KBM-7 (cell line): Measurements from ENCODE around the gene PKNOX2.

ENCODE experiments used
- DNase-seq: peaks from one replicate; pipeline ENCODE4 v3.0.0-alpha.2; 2015
- in situ Hi-C: fragments of 300-500 bp; cut with MboI; formaldehyde crosslinking; loops from 2 replicates; pipeline ENCODE4 v1.14.3; 2020; ENCODE audit warnings: low sequenced_read_pairs, low pct_unique_long_range_greater_than_20kb, mixed read lengths

PKNOX2 gene

DNA sequence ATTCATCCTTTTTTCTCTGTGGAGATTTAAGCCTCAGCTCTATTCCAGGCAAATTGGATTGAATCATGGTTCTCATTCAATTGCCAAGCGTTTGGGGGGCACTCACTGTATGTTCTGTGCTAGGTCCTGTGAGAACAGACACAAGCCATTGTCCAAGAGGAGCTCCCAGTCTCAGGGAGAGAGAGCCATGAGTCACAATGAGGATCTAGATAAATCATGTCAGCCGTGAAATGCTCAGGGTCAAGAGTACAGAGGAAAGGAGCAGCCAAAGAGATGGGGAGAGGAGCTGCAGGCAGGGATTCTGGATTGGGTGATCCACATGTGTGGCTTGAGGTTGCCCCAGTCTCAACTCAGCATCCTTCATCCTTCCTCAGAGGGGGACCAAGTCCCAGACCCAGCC lies 237.9 kb downstream of the PKNOX2 start:
- DNase-seq, result no peak
- in situ Hi-C loops, result no loop called here

DNA sequence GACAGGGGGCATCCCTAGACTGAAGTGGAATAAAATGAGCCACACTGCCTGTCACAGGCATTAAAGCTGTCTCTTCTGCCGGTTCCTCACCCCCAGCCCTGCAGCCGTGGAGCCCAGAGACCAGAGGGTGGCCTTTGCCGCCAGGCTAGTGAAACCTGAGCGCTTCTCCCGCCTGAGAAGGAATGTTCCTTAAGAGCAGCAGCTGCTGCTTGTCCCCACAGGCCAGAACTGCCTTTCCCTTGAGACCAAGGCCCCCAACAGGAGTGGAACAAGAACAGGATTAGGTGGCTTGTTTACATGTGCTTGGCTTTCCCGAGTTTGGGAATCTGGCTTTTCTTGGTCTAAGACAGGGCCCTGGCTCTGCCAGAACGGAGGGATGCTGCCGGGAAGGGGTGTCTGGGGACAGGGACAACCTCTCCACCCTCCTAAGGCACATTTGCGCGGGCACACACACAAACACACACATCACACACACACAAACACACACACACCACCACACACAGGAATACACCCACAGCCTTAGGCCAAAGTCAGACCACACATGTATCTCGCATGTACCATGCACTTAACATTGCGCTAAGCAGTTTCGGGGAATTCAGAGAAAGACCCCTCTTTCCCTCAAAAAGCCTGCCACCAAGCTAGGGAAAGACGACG lies 239.7 kb downstream of the PKNOX2 start:
- in situ Hi-C loops, result no loop called here
- no peak for DNase-seq

DNA sequence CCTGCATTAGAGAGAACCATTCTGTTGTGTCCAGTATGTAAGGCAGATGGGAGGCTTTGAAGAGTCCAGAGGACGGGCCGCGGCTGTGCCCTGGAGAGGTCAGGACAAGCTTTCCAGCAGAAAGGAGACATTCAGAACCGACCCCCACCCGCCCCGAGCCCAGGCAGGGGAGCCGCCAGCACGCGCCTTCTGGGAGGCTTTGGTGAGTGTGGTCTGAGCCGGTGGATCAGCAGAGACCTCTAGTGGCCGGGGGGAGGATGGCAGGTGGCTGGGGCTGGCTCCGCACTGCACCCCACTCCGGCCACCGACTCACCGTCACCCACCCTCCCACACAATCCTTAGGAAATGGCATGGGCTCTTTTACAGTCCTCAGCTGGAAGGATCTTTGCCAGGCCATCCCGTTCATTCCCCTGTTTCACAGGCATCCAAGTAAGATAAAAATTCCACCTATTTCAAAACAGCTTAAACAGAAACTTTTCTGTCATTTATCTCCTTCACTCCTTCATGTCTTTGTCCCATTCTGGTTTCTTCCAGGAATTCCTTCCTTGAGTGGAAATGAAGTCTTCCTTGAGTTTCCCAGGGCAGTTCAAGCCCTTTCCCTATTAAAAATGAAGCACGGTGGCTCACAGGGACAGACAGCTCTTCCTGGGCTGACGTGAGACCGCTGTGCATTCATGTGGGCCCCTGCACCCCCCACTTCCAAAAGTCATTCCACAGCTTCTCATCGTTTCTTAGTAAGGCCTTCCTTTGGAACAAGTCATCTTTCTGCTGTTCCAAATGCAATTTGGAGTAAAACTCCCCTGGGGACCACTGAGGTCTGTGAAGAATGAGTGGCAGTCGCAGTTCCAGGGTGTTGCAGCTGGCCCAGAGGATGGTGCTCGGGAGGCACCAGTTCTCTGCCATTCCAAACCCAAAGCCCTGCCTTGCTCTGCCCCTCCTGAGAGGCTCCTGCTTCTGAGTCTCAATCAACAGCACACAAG lies 240.6 kb downstream of the PKNOX2 start:
- in situ Hi-C loops, result no loop called here
- peak; percentile 70 for DNase-seq

DNA sequence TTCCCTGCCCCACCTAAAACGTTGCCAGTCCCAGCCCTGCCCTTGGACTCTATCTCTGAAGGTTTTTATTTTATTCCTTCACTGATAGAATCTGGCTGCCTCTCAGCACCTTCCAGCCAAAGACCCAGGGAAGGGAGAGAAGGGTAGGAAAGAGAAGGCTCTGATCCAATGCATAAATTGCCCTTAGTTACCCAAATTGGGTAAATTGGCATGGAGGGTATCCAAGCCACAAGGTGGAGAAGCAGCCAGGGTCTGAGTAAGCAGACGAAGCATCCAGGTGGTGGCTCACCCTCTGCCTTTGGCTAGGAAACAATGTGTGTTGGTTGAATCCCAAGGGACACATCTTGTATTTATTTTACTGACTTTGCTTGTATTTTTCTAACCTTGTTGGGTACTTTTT lies 242.5 kb downstream of the PKNOX2 start:
- in situ Hi-C loops, result no loop called here
- DNase-seq, result no peak

DNA sequence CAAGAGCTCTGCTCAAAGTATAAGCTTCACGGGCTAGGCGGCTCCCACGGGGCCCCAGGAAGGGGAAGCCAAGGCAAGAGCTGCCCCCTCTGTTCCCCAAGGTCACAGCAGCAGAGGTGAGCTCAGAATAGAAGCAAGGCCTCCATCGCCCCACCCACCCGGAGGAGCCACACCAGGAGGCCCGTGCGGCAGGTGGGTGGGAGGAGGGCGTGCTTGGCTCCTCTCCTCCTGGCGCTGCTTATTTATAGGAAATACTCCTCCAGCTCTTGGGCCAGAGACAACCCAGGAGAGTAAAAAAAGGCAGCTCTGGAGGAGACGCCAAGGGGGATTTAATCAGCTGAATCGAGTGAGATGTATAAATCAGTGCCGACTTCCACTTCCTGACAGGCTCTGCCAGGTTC lies 243.8 kb downstream of the PKNOX2 start:
- DNase-seq, result no peak
- in situ Hi-C loops, result no loop called here

DNA sequence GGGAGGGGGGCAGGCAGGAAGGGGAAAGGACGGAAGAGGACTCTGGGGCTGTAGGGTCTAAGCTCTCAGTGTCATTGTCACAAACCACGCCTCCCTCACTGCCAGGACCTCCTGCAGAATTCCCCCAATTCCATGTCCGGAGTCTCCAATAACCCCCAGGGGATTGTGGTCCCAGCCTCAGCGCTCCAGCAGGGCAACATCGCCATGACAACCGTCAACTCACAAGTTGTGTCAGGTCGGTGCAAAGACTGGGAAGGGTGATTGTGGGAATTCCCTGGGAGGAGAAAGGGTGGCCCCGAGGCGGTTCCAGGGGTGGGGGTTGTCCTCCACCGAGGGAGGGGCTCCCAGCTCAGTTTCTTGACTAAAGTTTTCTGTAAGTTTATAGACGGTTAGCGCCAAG lies 245.5 kb downstream of the PKNOX2 start:
- no peak for DNase-seq
- in situ Hi-C loops, result no loop called here

DNA sequence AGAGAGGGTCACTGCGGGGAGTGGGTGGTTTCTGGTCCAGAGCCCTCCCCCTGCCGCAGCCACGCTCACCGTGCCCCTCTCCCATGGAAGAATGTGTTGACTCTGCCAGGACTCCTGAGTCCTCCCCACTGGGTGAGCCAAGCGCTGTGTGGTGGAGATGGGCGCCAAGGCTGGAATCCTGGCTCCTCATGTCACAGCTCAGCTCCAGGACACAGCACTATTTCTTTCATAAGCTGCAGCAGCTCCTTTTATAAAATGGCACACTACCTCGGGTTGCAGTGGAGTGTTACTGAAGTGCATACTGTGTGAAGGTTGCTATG lies 247.6 kb downstream of the PKNOX2 start:
- no peak for DNase-seq
- in situ Hi-C loops, result no loop called here

DNA sequence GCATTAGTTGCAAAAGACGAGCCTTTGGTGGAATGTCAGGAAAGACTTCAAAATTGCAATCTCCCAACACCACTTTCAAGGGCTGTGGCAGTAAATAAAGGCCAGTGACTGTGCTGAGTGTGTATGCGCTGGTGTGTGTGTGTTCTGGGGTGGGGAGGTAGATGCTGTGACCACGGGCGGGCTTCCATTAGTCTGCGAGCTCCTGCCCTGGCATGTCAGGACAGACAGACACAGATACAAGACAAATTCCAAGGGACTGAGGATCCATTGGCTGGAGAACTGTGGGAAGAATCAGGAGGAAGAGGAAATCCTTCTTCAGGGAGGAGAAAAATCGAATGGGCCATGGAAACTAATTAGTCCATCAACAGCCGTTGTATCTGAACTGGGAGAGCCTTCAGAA lies 248.0 kb downstream of the PKNOX2 start:
- in situ Hi-C loops, result no loop called here
- DNase-seq, result no peak

DNA sequence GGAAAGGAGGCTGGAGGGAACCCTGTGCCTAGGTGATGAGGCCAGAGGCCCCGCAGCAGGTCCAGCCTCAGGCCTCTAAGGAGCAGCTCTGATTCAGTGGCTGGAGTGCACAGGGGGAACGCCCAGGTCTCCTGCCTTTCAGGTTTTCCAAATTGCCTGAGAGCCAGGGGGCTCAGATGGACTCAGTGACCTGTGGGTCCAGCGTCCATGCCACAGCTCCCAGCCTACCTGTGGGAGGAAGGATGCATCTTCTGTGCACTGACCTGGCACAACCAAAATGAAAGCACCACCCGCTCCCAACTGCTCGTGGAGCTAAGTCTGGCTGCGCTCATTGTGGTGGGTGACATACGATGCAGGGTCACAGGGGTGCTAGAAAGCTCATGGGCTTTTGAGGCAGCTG lies 248.7 kb downstream of the PKNOX2 start:
- in situ Hi-C loops, result no loop called here
- no peak for DNase-seq

DNA sequence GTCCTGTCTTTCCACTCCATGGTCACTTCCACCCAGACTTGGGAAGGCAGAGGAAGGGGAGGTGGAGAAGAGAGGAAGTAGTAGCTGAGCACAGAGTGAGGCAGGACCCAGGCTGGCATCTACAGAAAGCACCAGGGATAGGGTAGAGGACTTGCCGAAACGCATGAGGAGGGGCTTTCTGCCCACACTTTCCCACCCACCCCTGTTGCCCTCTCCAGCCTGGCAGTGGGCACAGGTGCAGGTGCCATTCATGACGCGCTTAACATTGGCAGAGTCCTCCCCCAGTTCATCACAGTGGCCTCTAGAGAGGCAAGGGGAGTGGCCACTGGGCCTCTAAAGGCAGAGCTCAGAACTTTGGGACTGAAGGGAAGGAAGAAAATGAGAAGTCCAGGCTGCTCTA lies 249.6 kb downstream of the PKNOX2 start:
- DNase-seq, result no peak
- in situ Hi-C loops, result no loop called here

DNA sequence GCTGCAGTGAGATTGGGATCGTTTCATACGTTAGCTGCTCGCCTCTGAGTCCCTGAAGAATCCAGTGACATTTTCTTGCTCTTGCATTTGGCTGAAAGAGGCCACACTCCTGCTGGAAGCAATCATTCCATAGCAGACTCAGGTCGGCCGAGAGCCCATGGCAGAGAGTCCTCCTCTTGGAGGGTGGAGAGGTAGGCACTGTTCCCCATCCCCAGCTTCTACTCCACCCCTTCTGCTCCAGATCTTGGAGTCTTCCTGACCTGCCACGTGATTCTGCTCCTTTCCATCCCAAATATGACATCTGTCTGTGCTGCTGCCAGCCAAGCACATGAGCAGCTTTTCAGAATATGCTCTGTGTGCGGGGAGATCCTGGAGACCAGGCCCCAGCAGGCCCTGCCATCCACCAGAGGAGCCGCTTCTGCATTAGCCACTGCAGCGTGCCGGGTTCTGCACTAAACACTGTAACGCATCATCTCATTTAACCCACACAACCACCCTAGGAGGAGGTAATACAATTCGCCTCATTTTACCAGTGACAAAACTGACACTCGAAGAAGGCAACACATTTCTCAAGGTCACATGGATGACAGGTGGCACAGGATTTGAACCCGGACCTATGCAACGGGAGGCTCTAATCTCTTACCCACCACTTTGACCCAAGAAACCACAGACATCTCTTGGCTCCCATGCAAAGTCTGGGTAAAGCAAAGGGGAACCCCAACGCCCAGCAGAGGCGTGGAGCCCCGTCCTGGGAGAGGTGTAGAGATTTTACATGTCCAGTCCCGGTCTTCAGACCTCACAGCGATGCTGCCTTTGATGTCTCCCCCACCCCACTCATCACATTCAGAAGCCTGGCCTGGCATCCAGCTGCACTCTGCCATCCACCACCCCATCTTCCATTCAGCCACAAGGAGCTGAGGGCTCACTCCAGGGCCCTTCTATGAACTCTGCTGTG lies 252.7 kb downstream of the PKNOX2 start:
- in situ Hi-C loops, result no loop called here
- DNase-seq, result no peak

DNA sequence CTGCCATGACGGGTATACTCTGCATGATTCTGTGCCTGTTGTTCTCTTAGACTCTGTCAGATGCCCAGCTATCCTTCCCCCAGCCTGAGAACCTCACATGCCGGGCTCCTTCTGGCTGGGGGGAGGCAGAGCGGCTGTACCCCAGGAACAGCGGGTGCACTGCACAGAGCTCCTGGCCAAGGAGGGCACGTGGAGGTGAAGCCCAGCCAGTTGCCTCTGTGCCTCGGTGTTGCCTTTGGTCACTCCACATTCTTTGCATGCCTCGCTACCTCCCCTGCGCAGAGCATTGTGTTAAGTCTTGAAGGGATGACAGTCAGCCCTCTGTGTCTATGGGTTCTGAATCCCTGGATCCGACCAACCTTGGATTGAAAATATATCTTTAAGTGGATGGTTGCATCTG lies 253.8 kb downstream of the PKNOX2 start:
- in situ Hi-C loops, result no loop called here
- DNase-seq, result no peak

DNA sequence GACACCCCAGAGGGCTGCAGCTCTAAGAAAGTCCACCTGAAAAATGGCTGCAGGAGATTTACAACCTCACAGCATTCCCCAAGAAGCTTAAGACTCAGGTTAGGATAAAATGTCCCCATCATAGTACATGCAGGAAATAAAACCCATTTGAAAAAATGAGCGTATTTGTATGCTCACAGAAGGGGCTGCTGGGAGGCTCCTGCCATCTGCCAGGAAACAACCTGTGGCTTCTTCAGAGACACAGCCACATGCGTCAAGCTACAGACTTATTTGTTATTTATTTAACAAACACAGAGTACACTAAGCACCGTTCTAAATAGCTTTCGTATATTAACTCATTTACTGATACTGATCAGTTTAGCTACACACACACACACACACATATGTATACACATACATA lies 258.1 kb downstream of the PKNOX2 start:
- DNase-seq, result no peak
- in situ Hi-C loops, result no loop called here

DNA sequence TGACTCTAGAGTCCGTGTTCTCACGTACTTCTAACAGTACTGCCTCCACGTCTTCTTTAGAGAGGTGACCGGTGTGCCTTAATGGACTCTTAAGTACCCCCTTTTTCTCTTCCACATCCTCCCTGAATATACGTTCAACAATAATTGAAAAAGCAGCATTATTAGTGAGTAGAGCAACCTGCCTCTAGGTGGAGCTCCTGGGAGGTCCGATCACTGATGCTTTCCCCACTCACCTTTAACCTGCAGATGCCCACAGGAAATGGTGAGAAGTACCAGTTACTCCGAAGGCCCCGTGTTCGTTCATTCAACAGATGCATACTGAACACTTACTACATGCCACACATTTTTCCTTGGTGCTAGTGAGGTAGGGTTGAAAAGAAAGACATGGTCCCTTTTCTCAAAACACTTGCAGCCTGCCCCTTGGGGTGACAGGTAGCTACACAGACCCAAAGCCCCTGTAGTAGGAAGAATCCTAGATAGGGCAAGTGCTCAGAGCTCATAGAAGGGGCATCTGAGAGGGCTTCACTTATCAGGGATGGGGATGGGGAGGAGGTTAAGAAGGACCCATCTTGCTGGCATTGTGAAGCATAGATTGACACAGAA lies 258.8 kb downstream of the PKNOX2 start:
- in situ Hi-C loops, result no loop called here
- no peak for DNase-seq

DNA sequence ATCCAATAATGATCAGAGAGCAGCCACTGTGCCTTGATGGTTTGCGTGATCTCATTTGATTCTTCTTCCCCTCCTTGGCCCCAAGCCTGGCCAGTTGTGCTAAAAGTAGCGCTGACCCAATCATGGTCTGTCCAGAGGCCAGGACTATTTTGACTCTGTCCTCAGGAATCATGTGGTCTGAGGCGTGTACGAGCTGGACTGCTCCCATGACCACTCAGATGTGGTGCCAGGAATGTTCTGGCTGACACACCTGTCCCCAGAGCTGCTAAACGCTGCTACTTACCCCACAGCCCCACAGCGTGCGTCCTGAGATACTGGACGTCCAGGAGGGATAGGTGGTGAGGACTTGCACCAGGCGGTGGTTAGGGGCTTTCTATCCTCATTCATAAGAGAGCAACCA lies 261.1 kb downstream of the PKNOX2 start:
- no peak for DNase-seq
- in situ Hi-C loops, result no loop called here

DNA sequence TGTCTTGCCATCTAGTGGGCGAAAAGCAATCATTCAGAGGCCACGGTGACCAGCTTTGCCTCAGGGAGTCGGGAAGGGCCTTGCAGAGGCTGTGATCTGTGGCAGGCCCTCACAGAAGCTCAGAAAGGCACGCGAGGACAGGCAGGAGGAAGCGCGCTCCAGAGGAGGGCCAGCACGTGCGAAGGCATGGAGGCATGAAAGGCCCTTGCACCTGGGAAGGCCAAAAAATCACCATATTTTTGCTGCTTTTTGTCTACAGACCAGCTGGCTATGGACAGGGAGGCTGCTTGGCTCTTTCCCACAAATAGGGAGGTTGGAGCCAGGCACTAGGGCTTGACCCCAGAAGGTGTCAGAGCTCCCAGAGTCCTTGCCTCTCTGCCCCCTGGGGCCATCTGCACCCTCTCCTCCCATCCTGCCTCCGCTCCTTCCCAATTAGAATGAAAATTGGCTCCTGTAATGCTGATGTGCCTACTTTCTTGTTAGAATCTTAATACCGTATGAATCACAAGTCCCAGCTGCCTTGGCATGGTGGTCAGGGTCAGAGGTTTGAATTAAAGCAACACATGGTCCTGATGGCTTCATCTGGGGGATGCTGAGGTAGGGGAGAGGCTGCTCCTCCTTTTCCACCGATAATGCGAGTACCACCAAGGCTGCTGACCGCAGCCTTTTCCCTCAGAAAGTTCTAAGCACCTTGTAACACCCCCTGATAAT lies 262.4 kb downstream of the PKNOX2 start:
- in situ Hi-C loops, result no loop called here
- DNase-seq, result no peak

DNA sequence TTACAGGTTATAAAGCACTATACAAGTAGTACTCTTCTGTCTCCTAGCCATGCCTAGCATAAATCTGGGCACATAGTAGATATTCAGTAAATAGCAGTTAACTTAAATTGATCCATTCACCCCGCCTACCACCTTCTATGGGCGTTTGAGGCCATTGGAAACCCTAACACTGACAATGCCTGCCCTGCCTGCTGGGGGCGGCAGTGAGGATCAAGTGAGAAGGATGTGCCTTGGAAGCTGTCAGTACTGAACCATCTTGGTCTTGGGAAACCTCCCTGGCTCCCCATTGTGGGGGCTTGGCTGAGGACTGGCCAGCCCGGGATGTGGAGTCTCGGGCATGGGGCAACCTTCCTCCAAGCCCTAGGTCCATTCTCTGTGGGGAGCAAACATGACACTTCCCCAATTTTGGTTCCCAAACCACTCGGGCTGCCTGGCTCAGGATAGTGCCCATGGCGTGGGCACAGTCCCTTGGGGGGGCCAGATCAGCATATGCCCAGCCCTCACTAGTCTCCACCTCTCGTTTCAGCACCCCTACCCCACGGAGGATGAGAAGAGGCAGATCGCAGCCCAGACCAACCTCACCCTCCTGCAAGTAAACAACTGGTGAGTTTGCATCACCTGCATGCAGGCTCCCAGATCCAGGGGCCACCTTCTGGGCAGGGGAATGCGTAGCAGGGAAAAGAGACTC lies 264.1 kb downstream of the PKNOX2 start:
- in situ Hi-C loops, result no loop called here
- DNase-seq, result no peak

DNA sequence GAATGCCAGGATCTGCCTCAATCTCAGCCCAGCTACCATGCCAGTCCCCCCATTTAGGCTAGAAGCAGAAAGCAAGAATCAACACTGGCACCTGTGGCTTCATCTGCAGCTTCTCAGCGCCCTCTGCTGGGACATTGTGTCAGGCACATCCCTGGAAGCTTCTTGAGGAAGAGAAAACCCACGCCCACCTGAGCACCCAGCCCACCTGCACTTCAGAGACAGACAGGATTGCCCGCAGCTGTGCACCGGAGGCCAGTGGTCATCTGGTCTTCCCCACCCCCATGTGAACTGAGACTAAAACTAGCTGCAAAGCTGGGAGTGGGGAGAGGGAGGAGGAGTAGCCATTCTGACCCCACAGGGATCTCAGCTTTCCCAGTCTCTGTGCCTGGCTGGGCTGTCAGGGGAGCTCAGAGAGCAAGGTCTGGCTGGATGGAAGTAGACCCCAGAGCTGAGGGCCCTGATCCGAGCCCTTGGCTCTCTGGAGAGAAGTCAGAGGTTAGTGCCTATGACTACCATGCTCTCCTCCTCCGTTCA lies 264.7 kb downstream of the PKNOX2 start:
- in situ Hi-C loops, result no loop called here
- DNase-seq, result peak; percentile 48
